GM03348 (cell line): ENCODE data around the gene BUB1.
"Not testable (repeated sequence)": the region's sequence is repeated elsewhere in the genome, so short reads cannot be mapped to it uniquely, and the experiment has no call there.

Experiments used
- DNase-seq: peaks from one replicate; pipeline ENCODE4 v3.0.0; 2012; ENCODE audit warnings: low spot score

The BUB1 gene

DNA sequence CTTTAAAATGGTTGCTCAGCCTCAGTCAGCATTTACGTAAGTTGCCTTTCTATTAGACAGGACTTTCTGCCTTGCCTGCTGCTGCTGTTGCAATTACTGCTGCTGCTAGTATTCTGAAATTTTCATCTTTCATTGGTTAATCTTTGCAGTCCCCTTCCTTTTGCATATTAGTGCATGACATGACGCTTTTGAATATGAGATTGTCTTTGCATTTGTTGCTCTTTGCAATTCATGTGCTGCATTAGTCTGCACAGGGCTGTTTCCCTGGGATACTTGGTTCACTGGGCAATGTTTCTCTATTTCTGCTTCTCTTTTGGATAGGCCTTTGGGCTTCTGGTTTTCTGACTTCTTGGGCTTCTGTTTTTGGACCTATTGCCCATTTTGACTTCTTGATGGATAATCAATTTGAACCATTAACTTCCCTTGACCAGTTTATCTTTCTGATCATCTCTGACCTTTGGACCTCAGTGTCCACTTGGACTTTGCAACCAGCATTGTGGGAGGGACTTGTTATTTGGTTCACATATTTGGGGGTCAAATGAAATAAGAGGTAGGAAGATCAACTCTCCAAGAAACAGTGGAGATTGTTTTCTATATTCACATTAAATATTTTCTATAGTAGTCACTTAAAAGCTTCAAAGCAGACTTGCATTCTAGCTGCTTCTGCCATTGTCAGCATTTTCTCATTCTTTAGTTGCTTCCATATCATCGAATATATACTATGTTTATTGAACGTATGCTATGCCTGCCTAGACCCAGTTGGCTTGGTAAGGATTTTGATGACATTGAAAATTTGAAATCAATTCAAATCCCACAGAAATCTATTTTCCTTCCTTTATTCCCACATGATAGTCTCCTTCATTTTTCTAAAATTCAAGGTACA lies 12.5 kb upstream of the BUB1 start:
- DNase-seq, result no peak

GRCh38 chr2:110688594-110689091 lies 10.8 kb upstream of the BUB1 start:
- no peak for DNase-seq

DNA sequence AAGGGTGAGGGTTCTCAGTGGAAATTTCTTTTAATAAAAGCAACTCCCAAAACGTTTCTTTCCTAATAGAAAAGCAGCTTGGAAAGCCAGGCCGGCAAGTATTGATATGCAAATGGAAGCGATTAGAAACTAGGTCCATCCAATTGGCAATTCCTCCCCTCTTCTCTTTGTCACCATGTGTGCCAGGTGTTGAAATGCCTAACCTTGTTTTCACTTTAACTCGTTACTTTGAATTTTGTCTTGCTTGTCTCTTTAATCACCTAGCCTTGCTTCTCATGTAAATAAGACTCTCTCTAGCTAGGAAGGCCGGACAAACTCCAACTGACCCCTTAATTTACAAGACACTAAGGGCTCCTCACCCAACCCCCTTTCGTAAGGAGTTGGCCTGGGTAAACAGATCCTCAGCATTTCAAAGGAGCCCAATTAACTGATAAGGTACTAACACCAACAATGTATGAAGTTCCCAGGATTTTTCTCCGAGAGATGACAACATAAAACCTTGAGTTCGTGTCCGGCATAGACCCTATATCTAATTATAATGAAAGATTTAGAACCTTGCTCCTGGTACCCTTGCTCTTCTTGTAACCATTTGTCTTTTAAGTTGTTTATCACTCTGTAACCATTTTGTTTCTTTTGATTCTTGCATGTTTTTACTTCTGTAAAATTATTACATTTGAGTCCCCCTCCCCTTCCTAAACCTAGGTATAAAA lies 10.1 kb upstream of the BUB1 start:
- not testable (repeated sequence) for DNase-seq

DNA sequence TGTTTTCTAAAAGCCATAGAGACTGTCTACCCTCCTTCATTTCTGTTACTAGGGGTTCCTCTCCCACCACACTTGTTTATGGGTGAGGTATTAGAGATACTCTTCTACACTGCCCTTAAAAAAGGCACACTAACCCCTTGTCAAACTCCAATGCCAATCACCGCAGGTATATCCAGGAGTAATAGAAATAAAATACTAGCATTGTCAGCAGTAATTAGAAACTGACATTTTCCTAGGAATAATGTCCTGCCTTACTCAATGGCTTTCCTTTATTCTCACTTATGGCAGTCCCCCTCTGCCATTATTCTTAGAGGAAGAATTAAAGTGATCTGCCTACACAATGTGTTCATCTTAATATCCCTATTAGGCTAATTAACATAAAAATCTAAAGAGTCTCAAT lies 5.0 kb upstream of the BUB1 start:
- DNase-seq, result no peak

- no peak for DNase-seq
Observed at GRCh38 chr2:110682267-110682666, 4.4 kb upstream of the BUB1 start.

DNA sequence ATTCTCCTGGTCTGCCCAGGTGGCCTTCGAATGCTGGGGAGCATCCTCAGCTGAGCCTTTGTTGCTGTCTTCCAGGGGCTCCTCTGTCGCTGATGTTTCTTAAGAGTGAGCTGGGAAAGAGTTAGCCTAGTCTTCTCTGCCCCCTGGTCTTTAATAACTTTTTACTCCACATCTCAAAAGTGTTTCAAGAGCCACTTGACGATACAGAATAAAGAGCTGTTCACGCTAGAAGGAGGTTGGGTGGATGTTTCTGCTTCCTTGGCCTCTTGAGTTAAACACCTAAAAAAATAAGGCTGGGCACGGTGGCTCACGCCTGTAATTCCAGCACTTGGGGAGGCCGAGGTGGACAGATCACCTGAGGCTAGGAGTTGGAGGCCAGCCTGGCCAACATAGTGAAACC lies 2.8 kb upstream of the BUB1 start:
- no peak for DNase-seq

- DNase-seq, result no peak
Observed at GRCh38 chr2:110679865-110680264, 2.0 kb upstream of the BUB1 start.

GRCh38 chr2:110679337-110679707 lies 1.5 kb upstream of the BUB1 start:
- DNase-seq, result no peak

GRCh38 chr2:110678457-110679336 lies 834 bp upstream of the BUB1 start:
- peak; percentile 51 for DNase-seq

DNA sequence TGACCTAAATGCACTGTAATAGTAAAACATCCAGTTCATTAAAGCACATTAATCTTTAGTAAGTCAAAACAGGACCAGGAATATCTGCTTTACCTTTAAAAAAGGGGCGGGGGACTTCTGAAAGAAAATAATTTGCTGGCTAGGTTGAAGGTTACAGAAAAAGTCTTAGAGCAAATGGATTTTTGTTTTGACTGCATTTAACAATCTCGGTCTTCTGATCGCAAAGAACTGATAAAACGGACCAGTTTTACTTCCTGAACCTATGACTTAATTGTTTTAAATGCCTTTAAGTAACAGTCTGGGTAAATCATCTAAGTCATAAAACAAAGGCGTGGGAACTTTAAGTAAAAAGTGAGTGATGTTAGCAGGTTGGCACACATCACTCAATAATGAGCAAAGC lies 783 bp downstream of the BUB1 start:
- DNase-seq, result no peak

GRCh38 chr2:110675679-110676078 lies 2.2 kb downstream of the BUB1 start:
- DNase-seq, result no peak

DNA sequence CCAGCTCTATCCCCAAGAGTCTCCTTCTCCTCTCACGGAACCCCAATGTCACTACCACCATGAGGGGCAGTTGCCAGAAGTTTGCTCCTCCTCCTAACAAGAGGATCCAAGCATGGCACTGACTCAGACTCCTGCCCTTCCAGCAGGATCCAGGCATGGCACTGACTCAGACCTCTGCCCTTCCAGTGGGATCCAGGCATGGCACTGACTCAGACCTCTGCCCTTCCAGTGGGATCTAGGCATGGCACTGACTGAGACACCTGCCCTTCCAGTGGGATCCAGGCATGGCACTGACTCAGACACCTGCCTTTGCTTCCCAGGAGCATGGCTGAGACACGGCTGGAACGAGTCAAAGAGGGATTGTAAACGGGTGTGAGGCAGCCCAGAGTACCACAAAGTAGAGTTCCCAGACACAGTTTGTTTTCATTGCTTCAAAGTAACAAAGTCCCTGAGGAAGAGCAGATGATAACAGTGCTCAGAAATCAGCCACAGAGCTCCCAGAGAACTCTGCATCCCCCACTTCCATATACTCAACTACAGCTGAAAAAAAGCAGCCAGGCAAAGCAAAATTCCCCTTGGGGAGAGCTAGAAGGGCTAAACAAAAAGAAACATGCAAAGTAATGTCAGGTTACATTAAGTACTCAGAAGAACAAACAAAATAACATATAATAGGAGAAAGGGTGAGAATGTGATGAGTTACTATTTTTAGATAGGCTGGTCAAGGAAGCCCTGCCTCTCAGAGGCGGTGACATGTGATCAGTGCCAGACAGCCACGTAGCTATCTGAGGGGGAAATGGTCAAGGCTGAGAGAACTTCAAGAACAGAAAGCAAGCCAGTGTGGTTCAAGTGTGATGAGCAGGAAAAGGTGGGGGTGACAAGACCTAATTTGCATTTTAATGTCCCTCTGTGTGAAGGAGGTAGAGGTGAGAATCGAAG lies 3.0 kb downstream of the BUB1 start:
- peak; percentile 32 for DNase-seq

DNA sequence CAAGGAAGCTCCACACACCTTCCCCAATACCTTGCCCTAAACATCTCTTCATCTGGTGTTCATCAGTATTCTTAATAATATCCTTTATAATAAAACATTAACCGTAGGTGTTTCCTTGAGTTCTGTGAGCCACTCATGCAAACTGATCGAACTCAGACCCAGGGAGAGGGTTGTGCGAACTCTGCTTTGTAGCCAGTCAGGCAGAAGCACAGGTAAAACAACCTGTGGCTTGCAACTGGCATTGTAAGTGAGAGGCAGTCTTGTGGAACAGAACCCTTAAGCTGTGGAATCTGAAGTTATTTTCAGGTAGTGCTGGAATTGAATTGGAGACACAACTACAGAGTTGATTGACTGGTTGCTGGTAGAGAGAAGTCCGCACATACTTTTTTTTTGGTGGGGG lies 4.7 kb downstream of the BUB1 start:
- no peak for DNase-seq

DNA sequence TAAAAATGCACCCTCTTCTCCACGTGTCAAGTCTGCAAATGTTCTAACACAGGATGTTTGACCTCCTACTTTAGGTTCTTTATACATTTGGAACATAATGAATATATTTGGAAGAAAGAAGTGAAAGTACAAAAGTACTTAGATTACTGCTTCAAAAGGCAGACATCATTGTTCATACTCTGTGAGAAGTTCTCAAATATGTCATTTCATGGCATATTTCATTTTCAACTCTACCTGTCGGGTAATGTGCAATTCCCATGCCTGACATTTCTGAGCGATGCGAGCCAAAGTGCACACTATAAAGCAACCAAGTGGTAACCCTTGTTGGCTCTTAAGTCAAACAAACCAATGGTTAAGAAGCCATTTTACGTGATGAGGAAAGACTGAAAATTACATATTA lies 7.0 kb downstream of the BUB1 start:
- DNase-seq, result no peak

GRCh38 chr2:110669079-110669478 lies 8.8 kb downstream of the BUB1 start:
- DNase-seq, result no peak

DNA sequence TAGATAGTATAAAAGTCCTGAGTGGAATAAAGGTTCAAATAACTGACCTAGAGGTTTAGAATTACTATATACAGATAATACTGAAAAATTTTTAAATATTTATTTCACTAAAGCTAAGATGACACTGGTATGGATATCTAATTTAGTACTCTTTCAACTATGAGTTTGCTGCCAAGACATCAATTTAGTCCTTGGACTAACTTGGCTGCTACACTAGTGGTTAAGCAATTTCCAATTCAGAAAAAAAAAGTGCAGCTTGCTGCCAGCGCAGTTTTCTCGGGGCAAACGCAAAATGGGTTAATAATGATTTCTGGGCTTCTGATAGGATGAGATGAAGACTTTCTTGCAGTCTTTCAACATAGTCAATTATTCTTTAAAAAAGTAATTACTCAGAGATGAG lies 10.8 kb downstream of the BUB1 start:
- no peak for DNase-seq

DNA sequence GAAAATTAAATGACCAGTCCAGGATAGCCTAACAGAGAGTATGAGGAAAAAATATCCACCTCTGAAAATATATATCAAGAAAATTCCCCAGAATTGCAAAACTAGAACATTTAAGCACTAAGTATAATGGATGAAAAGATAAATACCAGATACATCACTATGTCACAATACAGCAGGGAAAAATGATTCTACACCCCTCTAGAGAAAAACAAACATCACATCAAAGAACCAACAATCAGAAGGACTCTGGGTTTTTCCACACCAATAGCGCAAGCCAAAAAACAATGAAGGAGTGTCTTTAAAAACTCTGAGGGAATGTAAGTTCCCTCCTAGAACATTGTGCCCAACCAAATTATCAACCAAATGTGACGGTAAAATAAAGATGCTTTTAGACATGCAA lies 13.7 kb downstream of the BUB1 start:
- DNase-seq, result no peak

DNA sequence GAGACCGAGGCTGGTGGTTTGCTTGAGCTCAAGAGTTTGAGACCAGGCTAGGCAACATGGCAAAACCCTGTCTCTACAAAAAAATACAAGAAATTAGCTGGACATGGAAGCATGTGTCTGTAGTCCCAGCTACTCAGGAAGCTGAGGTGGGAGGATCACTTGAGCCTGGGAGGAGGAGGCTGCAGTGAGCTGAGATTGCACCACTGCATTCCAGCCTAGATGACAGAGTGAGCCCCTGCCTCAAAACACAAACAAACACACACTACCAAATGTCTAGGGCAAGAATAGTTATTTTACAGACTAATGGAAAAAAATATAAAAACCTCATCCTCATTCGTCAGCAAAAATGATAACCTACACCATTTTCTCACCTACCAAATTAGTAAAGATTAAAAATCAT lies 15.3 kb downstream of the BUB1 start:
- DNase-seq, result no peak

DNA sequence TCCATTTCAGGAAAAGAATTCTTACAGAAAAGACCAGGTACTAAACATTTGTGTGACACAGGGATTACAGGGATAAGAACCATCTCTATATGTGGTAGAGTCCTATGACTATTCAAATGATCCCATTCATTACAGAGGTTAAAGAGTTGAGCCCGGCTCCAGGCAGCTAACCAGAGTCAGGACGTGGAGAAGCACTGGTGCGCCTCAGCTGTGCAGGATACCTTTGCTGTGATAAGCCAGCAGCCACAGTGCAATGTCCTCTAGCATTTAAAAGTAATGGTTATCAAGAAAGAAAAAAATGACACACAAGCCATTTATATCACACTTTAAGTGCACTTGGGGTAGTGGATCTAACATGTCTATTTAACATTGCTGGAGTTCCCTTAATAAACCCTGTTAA lies 17.3 kb downstream of the BUB1 start:
- DNase-seq, result no peak

GRCh38 chr2:110659248-110659647 lies 18.6 kb downstream of the BUB1 start:
- DNase-seq, result peak; percentile 45

GRCh38 chr2:110657724-110658305 lies 20.0 kb downstream of the BUB1 start:
- no peak for DNase-seq
